Neural cell (in vitro differentiated cells): Measurements from ENCODE around the gene GALR1.

ENCODE experiments used
- EZH2 ChIP-seq: fragments of 200-600, 300-800 bp; shearing (Covaris generic), sonication (generic); IDR thresholded peaks from 2 replicates; pipeline ENCODE4 v1.6.1; 2014; ENCODE audit warnings: antibody characterized with exemption, low read length, borderline replicate concordance, mild to moderate bottlenecking; ENCODE audit not compliant: insufficient read depth, poor library complexity, severe bottlenecking
- RAD21 ChIP-seq: fragments of 450-650 bp; conservative IDR thresholded peaks from 2 replicates; pipeline ENCODE4 v1.6.1; 2014; ENCODE audit warnings: antibody characterized with exemption, mild to moderate bottlenecking, moderate library complexity
- TAF1 ChIP-seq: IDR thresholded peaks from 2 replicates; pipeline ENCODE4 v1.6.1; 2012; ENCODE audit warnings: low read depth
- TF ChIP-seq, protein P1 (sequence below): fragments of 450-650 bp; IDR thresholded peaks from 2 replicates; pipeline ENCODE4 v1.5.1; 2014; ENCODE audit warnings: antibody characterized with exemption, mild to moderate bottlenecking, moderate library complexity; ENCODE audit not compliant: poor library complexity, severe bottlenecking
- TF ChIP-seq, protein P2 (sequence below): IDR thresholded peaks from 2 replicates; pipeline ENCODE4 v1.6.1; 2012; ENCODE audit warnings: borderline replicate concordance

DNA sequence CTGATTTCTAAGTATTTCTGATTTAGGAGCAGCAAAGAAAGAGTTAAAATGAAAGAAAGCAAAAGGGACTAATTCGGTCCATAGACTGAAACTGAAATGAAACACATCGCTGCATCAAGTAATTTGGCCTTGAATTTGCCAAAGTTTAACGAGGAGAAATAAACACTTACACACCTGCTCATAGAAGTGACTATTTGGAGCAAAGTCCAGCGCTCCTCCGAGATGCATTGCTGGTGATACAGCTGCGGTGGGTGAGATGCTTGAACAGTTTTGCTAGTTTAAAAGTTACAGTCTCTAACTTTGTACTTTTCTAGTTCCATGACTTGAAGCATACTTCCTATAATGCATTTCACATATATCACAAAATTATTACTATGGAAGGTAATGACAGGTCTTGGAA is 18.3 kb downstream of the GALR1 start:
- TF ChIP-seq, protein P1, sequence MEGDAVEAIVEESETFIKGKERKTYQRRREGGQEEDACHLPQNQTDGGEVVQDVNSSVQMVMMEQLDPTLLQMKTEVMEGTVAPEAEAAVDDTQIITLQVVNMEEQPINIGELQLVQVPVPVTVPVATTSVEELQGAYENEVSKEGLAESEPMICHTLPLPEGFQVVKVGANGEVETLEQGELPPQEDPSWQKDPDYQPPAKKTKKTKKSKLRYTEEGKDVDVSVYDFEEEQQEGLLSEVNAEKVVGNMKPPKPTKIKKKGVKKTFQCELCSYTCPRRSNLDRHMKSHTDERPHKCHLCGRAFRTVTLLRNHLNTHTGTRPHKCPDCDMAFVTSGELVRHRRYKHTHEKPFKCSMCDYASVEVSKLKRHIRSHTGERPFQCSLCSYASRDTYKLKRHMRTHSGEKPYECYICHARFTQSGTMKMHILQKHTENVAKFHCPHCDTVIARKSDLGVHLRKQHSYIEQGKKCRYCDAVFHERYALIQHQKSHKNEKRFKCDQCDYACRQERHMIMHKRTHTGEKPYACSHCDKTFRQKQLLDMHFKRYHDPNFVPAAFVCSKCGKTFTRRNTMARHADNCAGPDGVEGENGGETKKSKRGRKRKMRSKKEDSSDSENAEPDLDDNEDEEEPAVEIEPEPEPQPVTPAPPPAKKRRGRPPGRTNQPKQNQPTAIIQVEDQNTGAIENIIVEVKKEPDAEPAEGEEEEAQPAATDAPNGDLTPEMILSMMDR = no peak
- TF ChIP-seq TAF1 (no peak), EZH2 (no peak), RAD21 (no peak)
- TF ChIP-seq, protein P2, sequence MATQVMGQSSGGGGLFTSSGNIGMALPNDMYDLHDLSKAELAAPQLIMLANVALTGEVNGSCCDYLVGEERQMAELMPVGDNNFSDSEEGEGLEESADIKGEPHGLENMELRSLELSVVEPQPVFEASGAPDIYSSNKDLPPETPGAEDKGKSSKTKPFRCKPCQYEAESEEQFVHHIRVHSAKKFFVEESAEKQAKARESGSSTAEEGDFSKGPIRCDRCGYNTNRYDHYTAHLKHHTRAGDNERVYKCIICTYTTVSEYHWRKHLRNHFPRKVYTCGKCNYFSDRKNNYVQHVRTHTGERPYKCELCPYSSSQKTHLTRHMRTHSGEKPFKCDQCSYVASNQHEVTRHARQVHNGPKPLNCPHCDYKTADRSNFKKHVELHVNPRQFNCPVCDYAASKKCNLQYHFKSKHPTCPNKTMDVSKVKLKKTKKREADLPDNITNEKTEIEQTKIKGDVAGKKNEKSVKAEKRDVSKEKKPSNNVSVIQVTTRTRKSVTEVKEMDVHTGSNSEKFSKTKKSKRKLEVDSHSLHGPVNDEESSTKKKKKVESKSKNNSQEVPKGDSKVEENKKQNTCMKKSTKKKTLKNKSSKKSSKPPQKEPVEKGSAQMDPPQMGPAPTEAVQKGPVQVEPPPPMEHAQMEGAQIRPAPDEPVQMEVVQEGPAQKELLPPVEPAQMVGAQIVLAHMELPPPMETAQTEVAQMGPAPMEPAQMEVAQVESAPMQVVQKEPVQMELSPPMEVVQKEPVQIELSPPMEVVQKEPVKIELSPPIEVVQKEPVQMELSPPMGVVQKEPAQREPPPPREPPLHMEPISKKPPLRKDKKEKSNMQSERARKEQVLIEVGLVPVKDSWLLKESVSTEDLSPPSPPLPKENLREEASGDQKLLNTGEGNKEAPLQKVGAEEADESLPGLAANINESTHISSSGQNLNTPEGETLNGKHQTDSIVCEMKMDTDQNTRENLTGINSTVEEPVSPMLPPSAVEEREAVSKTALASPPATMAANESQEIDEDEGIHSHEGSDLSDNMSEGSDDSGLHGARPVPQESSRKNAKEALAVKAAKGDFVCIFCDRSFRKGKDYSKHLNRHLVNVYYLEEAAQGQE = no peak
